Left ventricle myocardium superior (tissue), 1 donor: ENCODE results near the gene KCNQ1OT1. TPM values are rescaled to one million over a fixed set of nuclear protein-coding genes. Genes with fewer than 3 reads are reported as not detected.

ENCODE experiments used
- ATAC-seq: fragments of 200-7000 bp; cut with Tn5 transposase; one replicate; pipeline ENCODE4 v1.9.1; 2020; ENCODE audit warnings: mild to moderate bottlenecking, moderate library complexity
- DNase-seq: peaks from one replicate; pipeline ENCODE4 v3.0.0-alpha.2; 2020
- intact Hi-C: fragments of 100-400 bp; cut with micrococcal nuclease; formaldehyde crosslinking; loops from one replicate; pipeline ENCODE4 v1.11.0; 2022
- total RNA-seq: library from RNA; stranded (reverse); fragmentation: NEBNext Ultra II Directional; extraction: Animal tissue kit (Norgen Biotek cat#: 25700); gene quantifications from one replicate; pipeline ENCODE4 v1.2.1, GENCODE V29; 2021
- donor health status: DM: no; HTN: yes; CAD: no; lungs with severe emphysema.

The KCNQ1OT1 gene
- total RNA-seq, 1 donor from 2014 or later: 0.35 TPM

- intact Hi-C loops: no loop called here
- peak; percentile 60 for ATAC-seq
- DNase-seq: peak; percentile 48
Measured at GRCh38 chr11:2708757-2709281, 9.0 kb upstream of the KCNQ1OT1 start.

GRCh38 chr11:2708151-2708581 lies 8.4 kb upstream of the KCNQ1OT1 start:
- peak; percentile 68 for DNase-seq
- intact Hi-C loops: no loop called here

GRCh38 chr11:2707736-2708135 lies 7.9 kb upstream of the KCNQ1OT1 start:
- intact Hi-C loops: no loop called here
- DNase-seq (no peak), ATAC-seq (no peak)

More at GRCh38 chr11:2708151-2708581, 8.4 kb upstream of the KCNQ1OT1 start:
- peak; percentile 59 for ATAC-seq

GRCh38 chr11:2706321-2706720 lies 6.5 kb upstream of the KCNQ1OT1 start:
- ATAC-seq (no peak), DNase-seq (no peak)
- intact Hi-C loops: no loop called here

GRCh38 chr11:2704896-2705606 lies 5.3 kb upstream of the KCNQ1OT1 start:
- no peak for ATAC-seq
- DNase-seq: peak; percentile 20
- intact Hi-C loops: no loop called here

GRCh38 chr11:2704356-2704755 lies 4.6 kb upstream of the KCNQ1OT1 start:
- peak; percentile 11 for DNase-seq

GRCh38 chr11:2703363-2704141 lies 3.8 kb upstream of the KCNQ1OT1 start:
- ATAC-seq: no peak
- intact Hi-C loops: no loop called here
- DNase-seq: peak; percentile 24

More at GRCh38 chr11:2704356-2704755, 4.6 kb upstream of the KCNQ1OT1 start:
- no peak for ATAC-seq
- intact Hi-C loops: no loop called here

GRCh38 chr11:2702771-2703362 lies 3.1 kb upstream of the KCNQ1OT1 start:
- ATAC-seq: no peak
- peak; percentile 21 for DNase-seq
- intact Hi-C loops: no loop called here

- ATAC-seq (no peak), DNase-seq (no peak)
- intact Hi-C loops: no loop called here
Measured at GRCh38 chr11:2701898-2702434, 2.2 kb upstream of the KCNQ1OT1 start.

- intact Hi-C loops: no loop called here
- no peak for DNase-seq
- ATAC-seq: no peak
Measured at GRCh38 chr11:2701230-2701629, 1.4 kb upstream of the KCNQ1OT1 start.

GRCh38 chr11:2700415-2701211 lies 819 bp upstream of the KCNQ1OT1 start:
- intact Hi-C loops: no loop called here
- peak; percentile 84 for DNase-seq
- peak; percentile 76 for ATAC-seq

- DNase-seq: peak; percentile 49
- ATAC-seq: peak; percentile 16
- intact Hi-C loops: no loop called here
Measured at GRCh38 chr11:2699185-2699530, 636 bp downstream of the KCNQ1OT1 start.

GRCh38 chr11:2698386-2699184 lies 1.2 kb downstream of the KCNQ1OT1 start:
- intact Hi-C loops: no loop called here
- DNase-seq (no peak), ATAC-seq (no peak)

- DNase-seq (no peak), ATAC-seq (no peak)
- intact Hi-C loops: no loop called here
Measured at GRCh38 chr11:2697866-2698265, 1.9 kb downstream of the KCNQ1OT1 start.

- intact Hi-C loops: no loop called here
- DNase-seq: no peak
- no peak for ATAC-seq
Measured at GRCh38 chr11:2696455-2696854, 3.3 kb downstream of the KCNQ1OT1 start.

- ATAC-seq (no peak), DNase-seq (no peak)
- intact Hi-C loops: no loop called here
Measured at GRCh38 chr11:2694995-2695939, 4.5 kb downstream of the KCNQ1OT1 start.

GRCh38 chr11:2694495-2694894 lies 5.3 kb downstream of the KCNQ1OT1 start:
- intact Hi-C loops: no loop called here
- ATAC-seq: no peak
- DNase-seq: no peak
